Gastrocnemius medialis (tissue), 4 donors: Measurements from ENCODE around the gene TBX5. TPM values are rescaled to one million over a fixed set of nuclear protein-coding genes. Genes with fewer than 3 reads are reported as not detected.
A peak's percentile ranks its signal among the peaks of the same experiment; 100 is the strongest.

Source experiments
- ATAC-seq, 2 donors: fragments of 150-250 bp; one replicate each; pipeline ENCODE4 v1.9.1; 2016
- DNase-seq, 2 donors: peaks; one replicate each; pipeline ENCODE4 v3.0.0-alpha.2; 2019
- H3K27ac ChIP-seq, 4 donors: fragments of 200-600 bp; sonication (generic); 1 replicate in 1 of 4; 2 replicates in 3 of 4; pipeline ENCODE4 v1.5.1; 2016 to 2018; ENCODE audit warnings: mild to moderate bottlenecking in 2 of 4, moderate library complexity in 1 of 4
- H3K27me3 ChIP-seq, 3 donors: fragments of 200-600 bp; sonication (generic) in 2 of 3; 1 replicate in 1 of 3; 2 replicates in 2 of 3; pipeline versions ENCODE4 v1.5.1 to v1.6.0; 2016 to 2019; ENCODE audit warnings: mild to moderate bottlenecking in 1 of 3, moderate library complexity in 1 of 3
- H3K36me3 ChIP-seq, 2 donors: fragments of 200-600 bp; sonication (generic) in 1 of 2; one replicate each; pipeline ENCODE4 v1.5.1; 2017 to 2018
- H3K4me1 ChIP-seq, 2 donors: fragments of 200-600 bp; sonication (generic) in 1 of 2; one replicate each; pipeline ENCODE4 v1.5.1; 2016 to 2017; ENCODE audit warnings: mild to moderate bottlenecking in 2 of 2
- H3K4me3 ChIP-seq, 4 donors: fragments of 200-600 bp; sonication (generic) in 3 of 4; 1 replicate in 1 of 4; 2 replicates in 3 of 4; pipeline ENCODE4 v1.5.1; 2016 to 2019; ENCODE audit warnings: mild to moderate bottlenecking in 2 of 4
- H3K9me3 ChIP-seq, 3 donors: fragments of 200-600 bp; sonication (generic) in 2 of 3; 1 replicate in 1 of 3; 2 replicates in 2 of 3; pipeline ENCODE4 v1.5.1; 2016 to 2019
- POLR2A ChIP-seq, 2 donors: fragments of 450-650 bp; IDR thresholded peaks; one replicate each; pipeline ENCODE4 v1.6.1; 2017; ENCODE audit warnings: antibody characterized with exemption in 2 of 2, mild to moderate bottlenecking in 2 of 2, moderate library complexity in 2 of 2
- in situ Hi-C, 4 donors: fragments of 200-750 bp; cut with MboI; loops; one replicate each; pipeline versions ENCODE4 v1.15.0 to v1.8.0; 2017; ENCODE audit warnings: low sequenced_read_pairs in 4 of 4
- intact Hi-C: fragments of 100-400 bp; cut with DNase I; formaldehyde crosslinking; loops from one replicate; pipeline ENCODE4 v1.15.1; 2023; ENCODE audit warnings: low total_unique reads
- total RNA-seq, 4 donors: library from RNA; depleted of rRNA; stranded (reverse); fragments of >200 nt; gene quantifications; one replicate each; pipeline versions ENCODE4 v1.1.0 to v1.2.3, GENCODE V29; 2016
- TF ChIP-seq, protein P1 (sequence below), 5 experiments: fragments of 450-650 bp in 3 of 5; fragments of 200-600 bp in 2 of 5; sonication (generic) in 2 of 5; IDR thresholded peaks in 4 of 5; conservative IDR thresholded peaks in 1 of 5; 1 replicate in 4 of 5; 2 replicates in 1 of 5; pipeline ENCODE4 v1.5.1; 2016 to 2019; ENCODE audit warnings: antibody characterized with exemption in 5 of 5, mild to moderate bottlenecking in 3 of 5, moderate library complexity in 3 of 5

TBX5 gene
- total RNA-seq, 4 donors from 2014 or later = not detected

DNA sequence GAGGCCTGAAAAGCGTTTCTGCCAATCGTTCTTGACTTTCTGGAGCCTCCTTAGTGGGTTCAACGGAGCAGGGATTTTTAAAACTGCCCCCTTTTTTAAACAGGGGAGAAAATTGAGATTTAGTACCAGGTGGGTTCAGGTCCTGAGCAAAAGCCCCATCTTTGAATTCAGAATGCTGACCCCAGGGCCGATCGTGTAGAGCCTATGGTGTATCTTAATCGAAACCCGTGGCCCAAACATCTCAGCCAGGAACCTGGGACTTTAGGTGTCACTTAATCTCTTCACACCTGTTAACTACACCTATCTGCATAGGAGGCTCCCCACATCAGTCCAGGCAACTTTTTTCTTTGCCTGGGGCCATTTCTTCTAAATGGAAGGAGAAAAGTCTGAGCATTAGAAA is 6.4 kb upstream of the TBX5 start:
- Histone ChIP-seq H3K9me3 (no peaks in the 10 kb centered on the region), H3K27me3 (peaks cover 68 to 81% (median 81%) of the 10 kb centered on the region in 3 donors), H3K36me3 (no peaks in the 10 kb centered on the region), H3K27ac (no peak overlapping the region), H3K4me1 (peaks cover 0 to 4% of the 10 kb centered on the region in 2 donors), H3K4me3 (no peak overlapping the region)
- intact Hi-C loops = no loop called here
- ATAC-seq (no peak), DNase-seq (no peak)
- in situ Hi-C loops = no loop called here
- TF ChIP-seq, protein P1, sequence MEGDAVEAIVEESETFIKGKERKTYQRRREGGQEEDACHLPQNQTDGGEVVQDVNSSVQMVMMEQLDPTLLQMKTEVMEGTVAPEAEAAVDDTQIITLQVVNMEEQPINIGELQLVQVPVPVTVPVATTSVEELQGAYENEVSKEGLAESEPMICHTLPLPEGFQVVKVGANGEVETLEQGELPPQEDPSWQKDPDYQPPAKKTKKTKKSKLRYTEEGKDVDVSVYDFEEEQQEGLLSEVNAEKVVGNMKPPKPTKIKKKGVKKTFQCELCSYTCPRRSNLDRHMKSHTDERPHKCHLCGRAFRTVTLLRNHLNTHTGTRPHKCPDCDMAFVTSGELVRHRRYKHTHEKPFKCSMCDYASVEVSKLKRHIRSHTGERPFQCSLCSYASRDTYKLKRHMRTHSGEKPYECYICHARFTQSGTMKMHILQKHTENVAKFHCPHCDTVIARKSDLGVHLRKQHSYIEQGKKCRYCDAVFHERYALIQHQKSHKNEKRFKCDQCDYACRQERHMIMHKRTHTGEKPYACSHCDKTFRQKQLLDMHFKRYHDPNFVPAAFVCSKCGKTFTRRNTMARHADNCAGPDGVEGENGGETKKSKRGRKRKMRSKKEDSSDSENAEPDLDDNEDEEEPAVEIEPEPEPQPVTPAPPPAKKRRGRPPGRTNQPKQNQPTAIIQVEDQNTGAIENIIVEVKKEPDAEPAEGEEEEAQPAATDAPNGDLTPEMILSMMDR (IDR thresholded peaks at IDR 0.05 in 4 of 5, conservative IDR thresholded peaks at IDR 0.05 in 1 of 5) = no peak
- TF ChIP-seq POLR2A (IDR thresholded peaks at IDR 0.05) = no peak

DNA sequence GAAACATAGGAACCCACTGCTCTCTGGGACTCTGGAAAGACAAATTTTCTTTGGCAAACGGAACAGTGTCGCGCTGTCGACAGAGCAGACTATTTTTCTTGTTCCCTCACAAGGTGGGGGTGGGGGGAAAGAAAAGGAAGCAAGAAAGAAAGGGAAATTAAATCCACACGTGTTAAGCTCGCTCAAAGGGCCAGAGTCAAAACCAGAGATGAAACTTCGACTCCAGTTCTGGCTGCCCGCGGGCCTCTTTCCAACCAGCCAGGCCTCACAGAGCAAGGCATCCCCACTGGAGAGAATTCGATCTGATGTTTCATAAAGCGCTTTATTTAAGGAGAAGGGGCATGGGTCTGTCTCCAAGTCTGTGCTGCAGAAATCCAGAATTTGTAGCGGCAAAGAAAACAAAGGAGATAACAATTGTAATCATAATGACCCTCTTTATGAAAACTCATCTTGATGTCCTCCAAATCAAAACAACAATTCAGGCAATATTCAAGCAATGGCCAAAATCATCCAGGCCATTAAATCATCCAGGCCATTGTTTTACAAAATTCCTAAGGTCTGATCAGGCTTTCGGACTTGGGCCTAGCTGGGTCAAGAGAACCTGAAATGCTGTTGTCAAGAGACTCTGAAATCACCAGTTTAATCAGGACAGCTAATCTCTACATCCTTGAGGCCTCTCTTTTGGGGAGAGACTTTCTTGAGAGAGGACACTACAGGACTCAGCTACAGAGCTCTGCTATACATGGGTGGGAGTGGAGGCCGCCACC is 5.3 kb upstream of the TBX5 start:
- Histone ChIP-seq H3K27ac (no peak overlapping the region), H3K36me3 (no peaks in the 10 kb centered on the region), H3K9me3 (no peaks in the 10 kb centered on the region), H3K4me3 (no peak overlapping the region), H3K27me3 (peaks cover 68 to 90% (median 90%) of the 10 kb centered on the region in 3 donors), H3K4me1 (peaks cover 0 to 4% of the 10 kb centered on the region in 2 donors)
- intact Hi-C loops (no loop called here), in situ Hi-C loops (no loop called here)
- DNase-seq = no peak
- TF ChIP-seq POLR2A (IDR thresholded peaks at IDR 0.05) = no peak
- TF ChIP-seq, protein P1 (IDR thresholded peaks at IDR 0.05 in 4 of 5, conservative IDR thresholded peaks at IDR 0.05 in 1 of 5) = no peak
- ATAC-seq = no peak

DNA sequence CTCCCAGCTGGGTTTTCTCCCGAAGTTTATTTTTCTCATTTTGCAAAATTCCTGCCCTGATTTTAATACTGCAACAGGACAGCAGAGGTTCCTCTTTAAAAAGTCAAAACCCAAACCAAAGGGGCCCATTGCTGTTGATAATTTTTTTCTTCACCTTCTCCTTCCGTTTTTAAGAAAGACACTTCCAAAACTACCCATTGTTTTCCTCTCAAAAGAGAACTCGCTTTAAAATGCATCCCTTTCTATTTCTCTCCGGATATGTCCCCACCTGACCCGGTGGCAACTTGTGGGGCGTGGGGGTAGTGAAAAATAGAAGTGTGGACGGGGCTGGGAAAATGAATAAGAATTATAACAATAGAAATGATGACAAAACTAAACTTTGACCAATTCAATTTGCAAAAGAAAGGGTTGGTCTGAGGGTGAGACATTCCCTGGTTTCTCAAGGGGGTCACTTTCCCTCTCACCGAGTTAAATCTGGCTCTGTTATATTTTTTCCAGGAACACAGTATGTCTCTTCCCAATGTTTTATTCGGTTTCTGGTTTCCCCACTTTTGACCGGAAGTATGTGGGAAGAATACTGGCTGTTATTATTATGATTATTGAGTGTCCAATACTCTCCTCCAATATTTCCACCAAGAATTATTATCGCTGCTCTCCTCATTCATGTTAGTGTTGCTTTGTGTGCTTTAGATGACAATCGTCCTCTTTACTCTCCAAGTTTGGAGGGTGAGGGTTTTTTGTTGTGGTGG is 4.1 kb upstream of the TBX5 start:
- intact Hi-C loops (no loop called here), in situ Hi-C loops (no loop called here)
- no peak for TF ChIP-seq POLR2A (IDR thresholded peaks at IDR 0.05)
- TF ChIP-seq, protein P1 (IDR thresholded peaks at IDR 0.05 in 4 of 5, conservative IDR thresholded peaks at IDR 0.05 in 1 of 5) = no peak
- peak overlapping the region in 1 of 4 donors; percentile 40 for H3K4me3 ChIP-seq
- no peaks in the 10 kb centered on the region for H3K36me3 ChIP-seq
- H3K4me1 ChIP-seq = peaks cover 0 to 4% of the 10 kb centered on the region in 2 donors
- no peak overlapping the region for H3K27ac ChIP-seq
- H3K27me3 ChIP-seq = peaks cover 67 to 95% (median 92%) of the 10 kb centered on the region in 3 donors
- H3K9me3 ChIP-seq = no peaks in the 10 kb centered on the region
- no peak for DNase-seq
- no peak for ATAC-seq

DNA sequence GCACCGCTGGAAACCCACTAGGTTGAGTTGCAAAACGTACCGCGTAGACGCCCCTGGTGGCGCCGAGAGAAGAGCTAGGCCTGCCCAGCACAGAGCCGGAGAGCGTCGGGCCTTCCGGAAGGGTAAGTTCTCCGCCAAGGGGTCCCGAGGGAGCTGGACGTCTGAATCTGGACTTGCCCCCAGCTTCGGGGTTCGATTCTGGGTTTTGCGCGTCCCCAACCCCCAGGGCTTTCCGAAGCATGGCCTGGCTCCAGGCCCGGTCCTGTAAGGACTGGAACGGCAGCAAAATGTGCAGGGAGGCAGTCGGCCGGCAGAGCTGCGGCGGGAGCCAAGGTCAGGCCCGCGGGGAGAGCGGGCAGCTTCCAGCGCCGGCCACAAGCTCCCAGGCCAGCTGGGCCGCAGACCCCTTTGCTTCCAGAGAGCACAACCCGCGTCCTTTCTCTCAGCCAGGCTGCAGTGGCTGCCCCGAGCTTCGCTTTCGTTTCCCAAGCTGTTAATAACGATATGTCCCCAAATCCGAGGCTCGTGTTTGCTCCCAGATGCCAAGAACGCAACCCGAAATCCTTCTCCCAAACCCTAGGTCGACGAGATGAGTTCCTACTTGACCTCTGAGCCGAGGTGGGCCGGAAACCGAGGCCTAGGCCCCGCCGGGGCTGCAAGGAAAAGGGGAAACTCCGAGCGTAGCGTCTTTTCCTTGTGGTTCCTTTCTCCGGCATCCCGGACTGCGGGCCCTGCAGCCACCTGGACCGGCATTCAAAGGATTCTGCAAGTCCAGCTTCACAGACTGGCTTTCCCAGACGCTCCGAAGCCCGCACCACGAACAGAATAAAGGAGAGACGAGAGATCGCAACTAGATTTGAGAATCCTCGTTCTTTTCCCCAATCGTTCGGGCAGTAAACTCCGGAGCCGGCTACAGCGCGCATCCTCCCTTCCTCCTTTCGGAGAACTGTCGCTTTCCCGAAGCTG is 3.2 kb upstream of the TBX5 start:
- no peak overlapping the region for H3K27ac ChIP-seq
- DNase-seq = no peak
- peaks cover 0 to 4% of the 10 kb centered on the region in 2 donors for H3K4me1 ChIP-seq
- intact Hi-C loops = no loop called here
- ATAC-seq = no peak
- no peak for TF ChIP-seq POLR2A (IDR thresholded peaks at IDR 0.05)
- TF ChIP-seq, protein P1 (IDR thresholded peaks at IDR 0.05 in 4 of 5, conservative IDR thresholded peaks at IDR 0.05 in 1 of 5) = no peak
- no peaks in the 10 kb centered on the region for H3K36me3 ChIP-seq
- H3K4me3 ChIP-seq = peak overlapping the region; percentile 8 to 46 (median 43)
- in situ Hi-C loops = no loop called here
- H3K9me3 ChIP-seq = no peaks in the 10 kb centered on the region
- H3K27me3 ChIP-seq = peaks cover 66 to 95% (median 92%) of the 10 kb centered on the region in 3 donors
